HG02970 (cell line): Measurements from ENCODE around the gene SGPL1.

Experiments
- ATAC-seq: cut with Tn5 transposase; IDR thresholded peaks from one replicate; pipeline ENCODE4 v1.9.1; 2021; ENCODE audit warnings: mild to moderate bottlenecking, moderate library complexity, moderate number of reproducible peaks; ENCODE audit not compliant: unreplicated experiment, low FRiP score

SGPL1 gene

GRCh38 chr10:70874061-70874460, 58.3 kb downstream of the SGPL1 start:
- ATAC-seq: no peak

DNA sequence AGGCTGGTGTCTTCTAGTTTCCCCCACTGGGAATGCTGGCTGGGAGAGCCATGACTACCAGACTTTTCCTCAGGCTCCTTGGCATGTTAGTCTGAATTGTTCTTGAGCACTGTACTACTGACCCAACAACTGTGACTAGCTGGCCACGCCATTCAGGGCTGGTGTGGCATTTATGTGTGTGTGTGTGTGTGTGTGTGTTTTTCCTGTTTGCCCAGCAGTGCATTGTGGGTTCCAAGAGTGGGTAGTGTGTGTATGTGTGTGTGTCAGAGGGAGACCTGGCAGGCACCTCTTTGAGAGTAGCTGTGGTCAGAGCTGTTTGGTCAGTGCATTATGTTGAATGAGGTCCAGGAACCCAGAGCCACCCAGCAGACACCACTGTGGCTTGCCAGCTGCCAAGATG, 63.5 kb downstream of the SGPL1 start:
- ATAC-seq: no peak

GRCh38 chr10:70880077-70880534, 64.4 kb downstream of the SGPL1 start:
- no peak for ATAC-seq

GRCh38 chr10:70884741-70885140, 69.0 kb downstream of the SGPL1 start:
- ATAC-seq: no peak

DNA sequence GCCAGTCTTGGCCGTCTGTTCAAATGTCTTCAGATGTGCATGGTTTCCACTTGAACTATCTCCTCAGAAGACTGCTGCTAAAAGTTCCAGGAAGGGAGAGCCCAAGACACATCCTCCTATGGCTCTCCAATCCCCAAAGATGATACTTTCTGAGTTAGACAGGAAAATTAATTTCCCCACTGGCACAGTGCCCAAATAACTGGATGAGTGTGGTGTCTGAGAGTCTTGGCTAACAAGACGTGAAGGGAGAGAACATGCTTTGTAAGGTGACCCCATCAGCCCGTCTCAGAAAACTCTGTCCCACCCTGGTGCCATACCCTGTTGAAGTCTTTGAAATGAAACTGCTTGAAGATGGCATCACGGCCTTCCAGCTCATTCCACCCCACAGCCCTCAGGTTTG, 69.7 kb downstream of the SGPL1 start:
- no peak for ATAC-seq

DNA sequence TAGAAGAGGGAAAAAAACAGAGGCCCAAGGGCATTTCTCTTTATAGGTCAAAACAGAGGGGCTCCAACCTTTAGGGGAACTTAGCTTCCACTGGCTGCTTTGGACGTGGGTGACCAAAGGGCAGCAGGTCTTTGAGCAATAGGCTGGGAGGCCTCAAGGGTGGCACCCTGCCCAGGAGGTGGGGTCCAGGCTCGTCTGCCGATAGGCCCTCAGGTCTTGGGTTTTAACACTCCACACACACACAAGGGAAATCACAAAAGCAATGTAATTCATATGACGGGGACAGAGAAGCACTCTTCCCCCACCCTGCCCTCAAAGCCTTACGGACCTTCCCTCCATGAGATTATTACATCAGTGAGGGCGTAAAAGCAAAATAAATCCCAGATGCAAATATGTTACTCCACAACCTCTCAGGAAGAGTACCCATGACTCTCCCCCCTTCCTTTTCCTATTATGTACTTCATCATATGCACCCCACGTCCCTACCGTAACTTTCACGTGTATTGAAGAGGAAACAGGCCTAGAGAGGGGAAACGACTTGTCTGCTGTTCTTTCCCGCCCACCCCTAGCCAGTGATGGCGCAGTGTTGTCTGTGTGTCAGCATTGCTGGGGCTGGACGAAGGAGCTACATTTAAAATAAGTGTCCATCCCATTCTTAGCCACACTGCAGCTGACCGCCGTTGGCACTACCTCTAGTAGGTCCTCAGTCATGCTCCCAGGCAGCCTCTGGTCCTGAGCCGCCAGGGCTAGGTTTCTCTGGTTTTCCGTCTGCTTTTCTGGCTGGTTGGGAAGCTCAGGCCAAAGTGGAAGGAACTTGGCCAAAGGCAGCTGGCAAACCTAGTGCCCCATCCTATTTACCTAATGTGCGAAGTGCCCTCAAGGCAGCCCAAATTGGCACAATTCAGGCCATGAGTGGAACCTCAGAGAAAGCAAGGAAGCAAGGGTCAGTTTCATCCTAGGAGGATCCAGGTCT, 70.5 kb downstream of the SGPL1 start:
- ATAC-seq: no peak

DNA sequence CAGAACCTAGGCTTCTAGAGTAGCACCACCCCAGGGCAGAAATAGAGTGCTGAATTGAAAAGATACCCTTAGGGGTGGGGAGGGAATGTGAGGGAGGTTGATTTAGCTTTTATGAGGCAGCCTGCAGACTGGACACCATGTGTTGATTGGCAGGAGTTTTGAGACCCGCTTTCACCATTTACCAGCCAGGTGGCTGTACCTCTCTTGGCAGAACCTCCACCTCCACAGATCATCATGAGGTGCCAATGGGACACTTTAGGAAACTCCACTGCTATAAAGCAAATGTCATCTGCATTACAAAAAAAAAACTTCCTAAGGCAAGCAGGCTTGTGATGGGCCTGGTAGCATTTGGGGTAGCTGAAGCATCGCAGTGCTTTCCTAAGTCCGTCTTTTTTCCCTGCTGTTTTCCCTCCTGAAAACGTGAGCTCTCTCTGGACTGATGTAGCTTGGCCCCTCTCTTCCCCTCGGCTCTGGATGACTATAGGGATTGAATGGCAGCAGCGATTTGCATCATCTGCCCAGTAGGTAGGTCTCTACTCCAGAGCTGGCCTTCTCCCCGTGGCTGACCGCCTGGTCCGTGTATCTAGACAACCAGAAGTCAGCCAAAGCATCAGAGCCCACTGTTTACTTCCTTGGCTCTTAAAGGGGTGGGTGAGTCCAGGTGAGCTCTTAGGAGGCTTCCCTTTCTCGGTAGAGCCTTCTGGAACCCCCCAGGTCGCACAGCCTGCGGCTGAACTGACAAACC, 71.3 kb downstream of the SGPL1 start:
- ATAC-seq: no peak

- peak; percentile 70 for ATAC-seq
Measured at GRCh38 chr10:70887804-70888800, 72.4 kb downstream of the SGPL1 start, which contains the start of gene PCBD1. Gene PCBD1, minus strand, starts transcription at chr10:70888565. Its CDS starts 32 bp downstream, at chr10:70888533.

GRCh38 chr10:70889291-70889690, 73.5 kb downstream of the SGPL1 start:
- no peak for ATAC-seq

- ATAC-seq: no peak
Measured at GRCh38 chr10:70890917-70891431, 75.2 kb downstream of the SGPL1 start.

DNA sequence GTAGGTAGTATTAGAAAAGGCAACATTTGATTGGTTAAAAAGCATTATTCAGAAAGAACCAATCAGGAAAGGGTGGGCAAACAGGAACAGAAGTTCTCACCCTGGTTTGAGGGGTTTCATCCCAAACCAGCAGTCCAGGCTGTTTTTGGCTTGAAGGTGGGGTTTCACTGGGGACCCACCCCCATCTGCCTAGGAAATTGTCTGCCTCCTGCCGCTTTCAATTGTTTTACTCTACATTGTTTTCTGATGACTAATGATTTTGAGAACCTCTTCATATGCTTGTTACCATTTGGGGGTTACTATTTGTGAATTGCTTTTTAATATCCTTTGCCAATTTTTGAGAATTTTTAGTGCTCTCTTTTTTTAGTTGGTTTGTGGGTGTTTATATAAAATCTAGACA, 75.9 kb downstream of the SGPL1 start:
- no peak for ATAC-seq

GRCh38 chr10:70892631-70893030, 76.9 kb downstream of the SGPL1 start:
- ATAC-seq: no peak

- ATAC-seq: no peak
Measured at GRCh38 chr10:70893227-70894006, 77.7 kb downstream of the SGPL1 start.

GRCh38 chr10:70894416-70894815, 78.7 kb downstream of the SGPL1 start:
- no peak for ATAC-seq

DNA sequence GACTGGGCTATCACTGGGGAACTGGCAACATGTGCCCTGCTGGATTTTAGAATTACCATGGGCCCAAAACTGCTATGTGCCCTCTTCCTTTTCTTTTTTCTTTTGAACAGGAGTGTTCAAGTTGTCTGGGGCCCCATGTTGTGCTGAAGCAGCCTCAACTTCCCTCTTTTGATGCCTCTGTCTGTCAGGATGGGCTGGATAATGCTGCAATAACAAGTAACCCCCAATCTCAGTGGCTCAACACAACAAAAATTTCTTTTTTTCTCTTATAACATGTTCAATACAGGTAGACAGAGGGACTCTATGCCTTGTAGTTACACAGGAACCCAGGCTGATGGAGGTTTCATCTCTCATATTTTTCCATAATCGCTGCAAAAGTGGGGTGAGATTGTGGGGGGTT, 80.8 kb downstream of the SGPL1 start:
- ATAC-seq: no peak

- no peak for ATAC-seq
Measured at GRCh38 chr10:70898687-70899086, 82.9 kb downstream of the SGPL1 start.

GRCh38 chr10:70899096-70899495, 83.3 kb downstream of the SGPL1 start:
- ATAC-seq: no peak

DNA sequence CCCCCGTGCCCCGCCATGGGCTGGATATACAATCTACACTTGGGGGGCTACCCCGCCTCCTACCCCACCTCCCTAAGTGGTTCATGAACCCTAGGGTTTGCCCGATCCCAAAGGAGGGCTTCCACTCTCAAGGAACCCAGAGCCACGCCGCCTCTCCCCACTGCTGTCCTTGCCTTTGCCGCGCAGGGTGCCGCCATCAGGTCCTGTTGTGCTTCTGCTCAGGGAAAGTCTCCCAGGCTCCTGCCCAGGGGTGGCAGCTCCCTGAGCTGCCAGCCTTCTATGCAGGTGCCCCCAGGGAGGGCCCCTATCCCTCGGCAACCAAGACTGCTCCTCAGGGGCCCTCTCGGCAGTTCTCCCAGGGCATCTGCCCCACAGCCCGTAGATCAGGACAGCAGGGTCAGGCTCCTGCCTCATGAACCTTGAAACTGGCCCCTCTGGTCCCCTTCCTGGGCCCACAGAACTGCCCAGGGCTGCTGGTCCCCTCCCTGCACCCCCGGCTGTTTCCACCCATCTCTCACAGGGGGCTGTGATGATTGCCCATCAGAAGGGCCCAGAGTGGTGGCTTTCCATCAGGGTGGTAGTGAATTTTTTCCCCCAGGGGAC, 85.6 kb downstream of the SGPL1 start:
- ATAC-seq: no peak
